Frontal cortex (tissue), 4 donors: ENCODE data around the gene RAPH1. TPM values are rescaled to one million over a fixed set of nuclear protein-coding genes. Genes with fewer than 3 reads are reported as not detected.
A peak's percentile ranks its signal among the peaks of the same experiment; 100 is the strongest.

Experiments used
- DNase-seq, 2 donors: peaks; one replicate each; pipeline ENCODE4 v3.0.0; 2012; ENCODE audit warnings: low spot score in 2 of 2
- FAIRE-seq: peaks from 2 replicates; lab custom pipeline; 2012; peaks lifted over from hg19 to GRCh38; lab: Jason Lieb, UNC
- total RNA-seq: library from RNA; depleted of rRNA; stranded (reverse); fragments of >200 nt; gene quantifications from one replicate; pipeline ENCODE4 v1.2.3, GENCODE V29; 2014
- donor health status: control.
- donor health status: control.
- donor health status: control.

The RAPH1 gene
- total RNA-seq, 1 donor from 2014 or later = 35.9 TPM

GRCh38 chr2:203500951-203501350 lies 34.1 kb downstream of the RAPH1 start:
- FAIRE-seq (no peak), DNase-seq (no peak)

GRCh38 chr2:203500297-203500696 lies 34.8 kb downstream of the RAPH1 start:
- no peak for FAIRE-seq

GRCh38 chr2:203498161-203498560 lies 36.9 kb downstream of the RAPH1 start:
- FAIRE-seq = no peak
- DNase-seq = peak in 1 of 2 donors; percentile 23

More at GRCh38 chr2:203500297-203500696, 34.8 kb downstream of the RAPH1 start:
- no peak for DNase-seq

- FAIRE-seq (no peak), DNase-seq (no peak)
Observed at GRCh38 chr2:203492965-203493364, 42.1 kb downstream of the RAPH1 start.

- FAIRE-seq = no peak
- DNase-seq = no peak
Observed at GRCh38 chr2:203490391-203490790, 44.7 kb downstream of the RAPH1 start.

- no peak for DNase-seq
- FAIRE-seq = no peak
Observed at GRCh38 chr2:203489531-203489930, 45.6 kb downstream of the RAPH1 start.

GRCh38 chr2:203484266-203485112 lies 50.6 kb downstream of the RAPH1 start:
- no peak for FAIRE-seq

GRCh38 chr2:203480623-203481022 lies 54.5 kb downstream of the RAPH1 start:
- no peak for FAIRE-seq
- no peak for DNase-seq

More at GRCh38 chr2:203484266-203485112, 50.6 kb downstream of the RAPH1 start:
- DNase-seq = no peak

GRCh38 chr2:203476881-203477280 lies 58.2 kb downstream of the RAPH1 start:
- DNase-seq (no peak), FAIRE-seq (no peak)

GRCh38 chr2:203471323-203471722 lies 63.8 kb downstream of the RAPH1 start:
- FAIRE-seq (no peak), DNase-seq (no peak)

GRCh38 chr2:203470371-203470770 lies 64.7 kb downstream of the RAPH1 start:
- FAIRE-seq (no peak), DNase-seq (no peak)

GRCh38 chr2:203469546-203469945 lies 65.6 kb downstream of the RAPH1 start:
- DNase-seq = no peak
- no peak for FAIRE-seq

- no peak for DNase-seq
- no peak for FAIRE-seq
Observed at GRCh38 chr2:203463266-203463678, 71.8 kb downstream of the RAPH1 start.

GRCh38 chr2:203462308-203462707 lies 72.8 kb downstream of the RAPH1 start:
- FAIRE-seq (peak; percentile 48), DNase-seq (no peak)

GRCh38 chr2:203461746-203462145 lies 73.4 kb downstream of the RAPH1 start:
- DNase-seq (no peak), FAIRE-seq (no peak)

GRCh38 chr2:203455209-203455608 lies 79.9 kb downstream of the RAPH1 start:
- DNase-seq = no peak
- FAIRE-seq = no peak

- DNase-seq (peak; percentile 10 to 27), FAIRE-seq (peak; percentile 95)
Observed at GRCh38 chr2:203453858-203454451, 81.1 kb downstream of the RAPH1 start.

- DNase-seq (no peak), FAIRE-seq (no peak)
Observed at GRCh38 chr2:203451689-203452088, 83.4 kb downstream of the RAPH1 start.

GRCh38 chr2:203451011-203451410 lies 84.1 kb downstream of the RAPH1 start:
- no peak for DNase-seq
- no peak for FAIRE-seq

- FAIRE-seq (no peak), DNase-seq (no peak)
Observed at GRCh38 chr2:203450561-203450960, 84.5 kb downstream of the RAPH1 start.

GRCh38 chr2:203446780-203447179 lies 88.3 kb downstream of the RAPH1 start:
- no peak for DNase-seq
- FAIRE-seq = no peak
